Posterior cingulate gyrus (tissue), 11 donors: Measurements from ENCODE around the gene CDKAL1.
A peak's percentile ranks its signal among the peaks of the same experiment; 100 is the strongest.
"Not testable (repeated sequence)": the region's sequence is repeated elsewhere in the genome, so short reads cannot be mapped to it uniquely, and the experiment has no call there.

ENCODE experiments used
- DNase-seq, 10 donors: peaks; one replicate each; pipeline versions ENCODE4 v3.0.0 to v3.0.0-alpha.2; 2020 to 2021; ENCODE audit warnings: mixed read lengths in 3 of 10
- intact Hi-C: fragments of 100-400 bp; cut with DNase I; formaldehyde crosslinking; loops from one replicate; pipeline ENCODE4 v1.15.1; 2023

CDKAL1 gene

GRCh38 chr6:20630617-20631548, 96.6 kb downstream of the CDKAL1 start:
- no peak for DNase-seq
- intact Hi-C loops: no loop called here

- intact Hi-C loops: no loop called here
- DNase-seq: no peak
Measured at GRCh38 chr6:20631549-20631924, 97.3 kb downstream of the CDKAL1 start.

- DNase-seq: no peak
- intact Hi-C loops: no loop called here
Measured at GRCh38 chr6:20632696-20633095, 98.4 kb downstream of the CDKAL1 start.

GRCh38 chr6:20633566-20634340, 99.5 kb downstream of the CDKAL1 start:
- intact Hi-C loops: no loop called here

GRCh38 chr6:20639161-20639560, 104.9 kb downstream of the CDKAL1 start:
- no peak for DNase-seq
- intact Hi-C loops: no loop called here

More at GRCh38 chr6:20633566-20634340, 99.5 kb downstream of the CDKAL1 start:
- DNase-seq: no peak

- peak in 3 of 10 donors; percentile 14 to 42 (median 27) for DNase-seq
- intact Hi-C loops: no loop called here
Measured at GRCh38 chr6:20640181-20640580, 105.9 kb downstream of the CDKAL1 start.

- intact Hi-C loops: no loop called here
- DNase-seq: no peak
Measured at GRCh38 chr6:20642441-20642840, 108.2 kb downstream of the CDKAL1 start.

- intact Hi-C loops: no loop called here
- DNase-seq: no peak
Measured at GRCh38 chr6:20644667-20645370, 110.6 kb downstream of the CDKAL1 start.

- intact Hi-C loops, DNase-seq: not testable (repeated sequence)
Measured at GRCh38 chr6:20645572-20645971, 111.3 kb downstream of the CDKAL1 start.

- intact Hi-C loops: no loop called here
- DNase-seq: no peak
Measured at GRCh38 chr6:20647585-20647984, 113.3 kb downstream of the CDKAL1 start.

GRCh38 chr6:20649696-20650470, 115.6 kb downstream of the CDKAL1 start:
- intact Hi-C loops, DNase-seq: not testable (repeated sequence)

GRCh38 chr6:20652299-20653084, 118.2 kb downstream of the CDKAL1 start:
- intact Hi-C loops: no loop called here
- no peak for DNase-seq

- intact Hi-C loops: no loop called here
- DNase-seq: no peak
Measured at GRCh38 chr6:20653085-20653479, 118.8 kb downstream of the CDKAL1 start.

- intact Hi-C loops: no loop called here
- DNase-seq: no peak
Measured at GRCh38 chr6:20655317-20655716, 121.1 kb downstream of the CDKAL1 start.

- DNase-seq: no peak
- intact Hi-C loops: no loop called here
Measured at GRCh38 chr6:20657274-20657800, 123.1 kb downstream of the CDKAL1 start.

- DNase-seq: no peak
- intact Hi-C loops: no loop called here
Measured at GRCh38 chr6:20658053-20658452, 123.8 kb downstream of the CDKAL1 start.

- no peak for DNase-seq
- intact Hi-C loops: no loop called here
Measured at GRCh38 chr6:20658516-20658915, 124.3 kb downstream of the CDKAL1 start.

- intact Hi-C loops: no loop called here
- DNase-seq: no peak
Measured at GRCh38 chr6:20660534-20660933, 126.3 kb downstream of the CDKAL1 start.

GRCh38 chr6:20661721-20662120, 127.5 kb downstream of the CDKAL1 start:
- DNase-seq: no peak
- intact Hi-C loops: no loop called here
